HepG2 (cell line): Measurements from ENCODE around the gene MCOLN3. TPM values are rescaled to one million over a fixed set of nuclear protein-coding genes. Genes with fewer than 3 reads are reported as not detected.

Experiments
- CBX1 ChIP-seq: IDR thresholded peaks from one replicate; pipeline ENCODE4 v1.6.1; 2016; ENCODE audit warnings: antibody characterized with exemption, low read depth
- CREM ChIP-seq, 2 experiments: sonication (generic) in 1 of 2; formaldehyde crosslinking in 1 of 2; IDR thresholded peaks; 2 replicates each; pipeline versions ENCODE4 v1.4.0 to v1.6.1; 2016 to 2020; ENCODE audit warnings: antibody characterized with exemption in 1 of 2, mild to moderate bottlenecking in 1 of 2, missing genetic modification reagents in 1 of 2
- GRHL1 ChIP-seq: sonication (generic); formaldehyde crosslinking; conservative IDR thresholded peaks from 2 replicates; pipeline ENCODE4 v1.8.0; 2022; ENCODE audit warnings: missing genetic modification reagents
- MAZ ChIP-seq, 2 experiments: sonication (generic) in 1 of 2; formaldehyde crosslinking in 1 of 2; IDR thresholded peaks; 2 replicates each; pipeline versions ENCODE4 v1.5.0 to v1.6.1; 2012 to 2020; ENCODE audit warnings: low read depth in 2 of 2, mild to moderate bottlenecking in 2 of 2, borderline replicate concordance in 1 of 2, improper control_type of control experiment in 1 of 2, low read length in 1 of 2, missing genetic modification reagents in 1 of 2, moderate library complexity in 1 of 2
- NFE2L1 ChIP-seq: sonication (generic); formaldehyde crosslinking; IDR thresholded peaks from 2 replicates; pipeline ENCODE4 v1.4.0; 2020; ENCODE audit warnings: missing genetic modification reagents, mild to moderate bottlenecking, borderline replicate concordance
- NR3C1 ChIP-seq: sonication (generic); formaldehyde crosslinking; IDR thresholded peaks from 2 replicates; pipeline ENCODE4 v1.4.0; 2020; ENCODE audit warnings: missing genetic modification reagents
- RFX5 ChIP-seq: IDR thresholded peaks from 2 replicates; pipeline ENCODE4 v1.6.1; 2011; ENCODE audit warnings: low read depth, low read length, improper control_type of control experiment
- RXRA ChIP-seq: sonication (generic); formaldehyde crosslinking; IDR thresholded peaks from 2 replicates; pipeline ENCODE4 v1.5.1; 2020; ENCODE audit warnings: missing genetic modification reagents
- UBTF ChIP-seq: sonication (generic); formaldehyde crosslinking; IDR thresholded peaks from 2 replicates; pipeline ENCODE4 v1.4.0; 2020; ENCODE audit warnings: mild to moderate bottlenecking, missing genetic modification reagents
- polyA plus RNA-seq, 8 experiments: library from polyadenylated mRNA; depleted of rRNA in 3 of 8; stranded (reverse) in 7 of 8; unstranded in 1 of 8; fragments of >200 nt; fragmentation: Illumina TruSeq in 4 of 8; extraction: Trizol in 4 of 8; gene quantifications; 2 replicates each; pipeline versions ENCODE4 v1.2.1 to v1.2.3, GENCODE V29; 2011 to 2016; ENCODE audit warnings: low read depth in 4 of 8, missing spikeins in 1 of 8, mixed read lengths in 1 of 8; ENCODE audit not compliant: insufficient read depth in 1 of 8
- total RNA-seq, 5 experiments: library from RNA; depleted of rRNA; stranded (reverse); fragments of >200 nt; fragmentation: Illumina TruSeq; extraction: Trizol; gene quantifications; 2 replicates each; pipeline ENCODE4 v1.2.3, GENCODE V29; 2016; ENCODE audit warnings: low read depth in 1 of 5

MCOLN3 gene
- total and polyA plus RNA-seq, 2 of the 13 experiments (the other 11 are each of a cell fraction or from before 2014, with no cell fraction given), result 0.04 TPM

GRCh38 chr1:85048296-85049064, at the start of gene MCOLN3 (continued):
- TF ChIP-seq UBTF (CRISPR knock-in tag), result 0 out of 2 replicates have a peak, but pooled peaks have one; percentile 12
- no peak for TF ChIP-seq GRHL1
- no peak for TF ChIP-seq MAZ (IDR thresholded peaks at IDR 0.05; ENCODE audit: borderline replicate concordance, low read depth, low read length)
- no peak for TF ChIP-seq MAZ (CRISPR knock-in tag; IDR thresholded peaks at IDR 0.05; ENCODE audit: low read depth)
- no peak for TF ChIP-seq CBX1
- TF ChIP-seq NR3C1 (CRISPR knock-in tag), result no peak
- no peak for TF ChIP-seq NFE2L1 (CRISPR knock-in tag)
- TF ChIP-seq RXRA (CRISPR knock-in tag), result no peak
- TF ChIP-seq RFX5, result no peak
- no peak for TF ChIP-seq CREM (IDR thresholded peaks at IDR 0.05)
- TF ChIP-seq CREM (CRISPR knock-in tag; IDR thresholded peaks at IDR 0.05), result no peak
